NCI-H2196 (cell line): Measurements from ENCODE around the gene CALHM5.
"Not testable (repeated sequence)": the region's sequence is repeated elsewhere in the genome, so short reads cannot be mapped to it uniquely, and the experiment has no call there.

Experiments used
- DNase-seq: peaks from one replicate; lab custom pipeline; 2025; ENCODE audit not compliant: unreplicated experiment; lab: John Stamatoyannopoulos, UW

Gene CALHM5

GRCh38 chr6:116511424-116512110 lies at the start of gene CALHM5:
TSS of gene CALHM5 (plus strand) at chr6:116511639. CDS start at chr6:116511697, 58 bp downstream.
- no peak for DNase-seq

- no peak for DNase-seq
Observed at GRCh38 chr6:116461932-116462885, 49.2 kb upstream of the CALHM5 start.

- DNase-seq = no peak
Observed at GRCh38 chr6:116463301-116463700, 48.1 kb upstream of the CALHM5 start.

GRCh38 chr6:116465246-116465645 lies 46.2 kb upstream of the CALHM5 start:
- peak; percentile 16 for DNase-seq

GRCh38 chr6:116467096-116467495 lies 44.3 kb upstream of the CALHM5 start:
- no peak for DNase-seq

GRCh38 chr6:116467514-116467913 lies 43.9 kb upstream of the CALHM5 start:
- DNase-seq = no peak

GRCh38 chr6:116468293-116468692 lies 43.1 kb upstream of the CALHM5 start:
- DNase-seq = no peak

GRCh38 chr6:116471531-116471930 lies 39.9 kb upstream of the CALHM5 start:
- DNase-seq = no peak

GRCh38 chr6:116472706-116473105 lies 38.7 kb upstream of the CALHM5 start:
- no peak for DNase-seq

GRCh38 chr6:116475141-116475540 lies 36.3 kb upstream of the CALHM5 start:
- DNase-seq = no peak

GRCh38 chr6:116476002-116476678 lies 35.3 kb upstream of the CALHM5 start:
- no peak for DNase-seq

- DNase-seq = no peak
Observed at GRCh38 chr6:116482780-116483179, 28.7 kb upstream of the CALHM5 start.

- peak; percentile 10 for DNase-seq
Observed at GRCh38 chr6:116483616-116484015, 27.8 kb upstream of the CALHM5 start.

GRCh38 chr6:116485559-116486184 lies 25.8 kb upstream of the CALHM5 start:
- no peak for DNase-seq

- no peak for DNase-seq
Observed at GRCh38 chr6:116491610-116492330, 19.7 kb upstream of the CALHM5 start.

GRCh38 chr6:116492331-116493067 lies 18.9 kb upstream of the CALHM5 start:
- no peak for DNase-seq

GRCh38 chr6:116495161-116495560 lies 16.3 kb upstream of the CALHM5 start:
- DNase-seq = not testable (repeated sequence)

- DNase-seq = no peak
Observed at GRCh38 chr6:116497113-116497676, 14.2 kb upstream of the CALHM5 start.

GRCh38 chr6:116500969-116501433 lies 10.4 kb upstream of the CALHM5 start:
- DNase-seq = no peak
